PC-3 (cell line): ENCODE data around the gene PIK3CG. TPM values are rescaled to one million over a fixed set of nuclear protein-coding genes. Genes with fewer than 3 reads are reported as not detected.

Experiments used
- ATAC-seq: fragments of 200-7000 bp; cut with Tn5 transposase; 2 replicates; pipeline ENCODE4 v1.9.1; 2020; ENCODE audit warnings: mild to moderate bottlenecking, moderate library complexity
- BruUV-seq: library from RNA; stranded (reverse); fragments of 400-500 nt; replicated peaks from 2 replicates; lab custom pipeline; 2021; lab: Mats Ljungman, UMichigan
- CTCF ChIA-PET: fragments of 300-600 bp; sonication (Branson Sonifier 250); formaldehyde crosslinking; loops from one replicate; lab custom pipeline; 2022; ENCODE audit warnings: antibody characterized with exemption; lab: Charles Lee
- POLR2A ChIA-PET: fragments of 300-600 bp; sonication (Branson Sonifier 250); formaldehyde crosslinking; loops from one replicate; lab custom pipeline; 2022; ENCODE audit warnings: antibody characterized with exemption; ENCODE audit not compliant: unreplicated experiment; lab: Charles Lee
- DNase-seq: peaks from one replicate; pipeline ENCODE4 v3.0.0-alpha.2; 2015
- H2AFZ ChIP-seq: fragments of 300-600 bp; sonication (generic); 2 replicates; pipeline ENCODE4 v1.6.0; 2016; ENCODE audit warnings: antibody characterized with exemption, low read length
- H3F3A ChIP-seq: fragments of 300-600 bp; sonication (generic); one replicate; pipeline ENCODE4 v1.6.0; 2017; ENCODE audit warnings: antibody characterized with exemption, low read length, control low read depth, mild to moderate bottlenecking; ENCODE audit not compliant: unreplicated experiment
- H3K27ac ChIP-seq: fragments of 300-600 bp; sonication (generic); 2 replicates; pipeline ENCODE4 v1.5.1; 2016; ENCODE audit warnings: mild to moderate bottlenecking, low read length
- H3K27me3 ChIP-seq: fragments of 300-600 bp; sonication (generic); 2 replicates; pipeline ENCODE4 v1.6.1; 2016; ENCODE audit warnings: low read length, mixed read lengths
- H3K36me3 ChIP-seq: fragments of 300-600 bp; sonication (generic); 2 replicates; pipeline ENCODE4 v1.6.1; 2016; ENCODE audit warnings: low read depth, mixed run types, low read length, mixed read lengths
- H3K4me1 ChIP-seq: fragments of 300-600 bp; sonication (generic); 2 replicates; pipeline ENCODE4 v1.5.1; 2016; ENCODE audit warnings: low read length; ENCODE audit not compliant: insufficient read depth
- H3K4me2 ChIP-seq: fragments of 300-600 bp; sonication (generic); 2 replicates; pipeline ENCODE4 v1.6.0; 2016; ENCODE audit warnings: low read length
- H3K4me3 ChIP-seq: fragments of 300-600 bp; sonication (generic); 2 replicates; pipeline ENCODE4 v1.5.1; 2016; ENCODE audit warnings: mild to moderate bottlenecking, low read length, mixed read lengths
- H3K79me2 ChIP-seq: fragments of 300-600 bp; sonication (generic); 2 replicates; pipeline ENCODE4 v1.6.1; 2017; ENCODE audit warnings: low read length, mixed read lengths
- H3K9ac ChIP-seq: fragments of 300-600 bp; sonication (generic); 2 replicates; pipeline ENCODE4 v1.6.0; 2016; ENCODE audit warnings: mild to moderate bottlenecking, low read length
- H3K9me2 ChIP-seq: fragments of 300-600 bp; sonication (generic); replicated peaks from 2 replicates; pipeline ENCODE4 v1.6.1; 2016; ENCODE audit warnings: mixed run types, low read length, mixed read lengths
- H3K9me3 ChIP-seq: fragments of 300-600 bp; sonication (generic); 2 replicates; pipeline ENCODE4 v1.6.1; 2016; ENCODE audit warnings: low read length, mixed read lengths
- H4K20me1 ChIP-seq: fragments of 300-600 bp; sonication (generic); 2 replicates; pipeline ENCODE4 v1.6.1; 2016; ENCODE audit warnings: low read length, mixed read lengths
- EZH2 ChIP-seq: fragments of 300-600 bp; sonication (generic); IDR thresholded peaks from one replicate; pipeline ENCODE4 v1.6.1; 2017; ENCODE audit warnings: antibody characterized with exemption, mild to moderate bottlenecking, low read length; ENCODE audit not compliant: unreplicated experiment
- EZH2phosphoT487 ChIP-seq: fragments of 300-600 bp; sonication (generic); IDR thresholded peaks from 2 replicates; pipeline ENCODE4 v1.6.1; 2018; ENCODE audit warnings: mild to moderate bottlenecking, antibody characterized with exemption, low read length, borderline replicate concordance
- intact Hi-C: fragments of 100-400 bp; cut with micrococcal nuclease; formaldehyde crosslinking; loops from 2 replicates; pipeline ENCODE4 v1.9.0; 2023
- total RNA-seq: library from RNA; depleted of rRNA; stranded (reverse); fragments of >200 nt; gene quantifications from 2 replicates; pipeline ENCODE4 v1.2.3, GENCODE V29; 2014
- TF ChIP-seq, protein P1 (sequence below): fragments of 300-600 bp; sonication (generic); conservative IDR thresholded peaks from 2 replicates; pipeline ENCODE4 v1.5.1; 2017; ENCODE audit warnings: antibody characterized with exemption, low read depth, mild to moderate bottlenecking, low read length

Gene PIK3CG
- total RNA-seq, 1 experiment from 2014 or later: not detected

DNA sequence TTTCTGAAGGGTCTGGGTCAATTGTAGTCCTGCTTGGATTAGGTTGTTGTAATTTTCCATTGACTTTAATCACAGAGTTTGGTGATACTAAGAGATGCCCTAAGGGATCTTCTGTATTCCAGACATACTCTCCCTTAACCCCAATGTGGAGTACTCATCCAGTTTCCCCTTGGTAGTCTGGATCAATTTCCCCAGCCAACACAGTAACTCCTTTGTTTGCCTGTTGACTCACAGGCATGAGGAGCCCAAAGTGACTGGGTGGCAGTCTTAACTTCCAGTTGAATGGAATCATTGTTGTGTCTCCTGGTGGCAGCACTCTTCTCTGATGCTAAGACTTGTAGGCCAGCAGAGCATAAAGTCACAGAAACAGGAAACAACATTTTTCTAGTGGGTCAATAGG, 41.5 kb upstream of the PIK3CG start:
- H3K4me1 ChIP-seq: peaks cover 16% of the 10 kb centered on the region
- ChIA-PET POLR2A (no interaction called here), CTCF (no interaction called here)
- H3K27ac ChIP-seq: peak overlapping the region; percentile 85
- H3F3A ChIP-seq: no peaks in the 10 kb centered on the region
- H3K36me3 ChIP-seq: no peaks in the 10 kb centered on the region
- TF ChIP-seq EZH2phosphoT487: no peak
- TF ChIP-seq, protein P1, sequence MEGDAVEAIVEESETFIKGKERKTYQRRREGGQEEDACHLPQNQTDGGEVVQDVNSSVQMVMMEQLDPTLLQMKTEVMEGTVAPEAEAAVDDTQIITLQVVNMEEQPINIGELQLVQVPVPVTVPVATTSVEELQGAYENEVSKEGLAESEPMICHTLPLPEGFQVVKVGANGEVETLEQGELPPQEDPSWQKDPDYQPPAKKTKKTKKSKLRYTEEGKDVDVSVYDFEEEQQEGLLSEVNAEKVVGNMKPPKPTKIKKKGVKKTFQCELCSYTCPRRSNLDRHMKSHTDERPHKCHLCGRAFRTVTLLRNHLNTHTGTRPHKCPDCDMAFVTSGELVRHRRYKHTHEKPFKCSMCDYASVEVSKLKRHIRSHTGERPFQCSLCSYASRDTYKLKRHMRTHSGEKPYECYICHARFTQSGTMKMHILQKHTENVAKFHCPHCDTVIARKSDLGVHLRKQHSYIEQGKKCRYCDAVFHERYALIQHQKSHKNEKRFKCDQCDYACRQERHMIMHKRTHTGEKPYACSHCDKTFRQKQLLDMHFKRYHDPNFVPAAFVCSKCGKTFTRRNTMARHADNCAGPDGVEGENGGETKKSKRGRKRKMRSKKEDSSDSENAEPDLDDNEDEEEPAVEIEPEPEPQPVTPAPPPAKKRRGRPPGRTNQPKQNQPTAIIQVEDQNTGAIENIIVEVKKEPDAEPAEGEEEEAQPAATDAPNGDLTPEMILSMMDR: no peak
- no peak for TF ChIP-seq EZH2
- no peaks in the 10 kb centered on the region for H3K9me2 ChIP-seq
- no peak overlapping the region for H2AFZ ChIP-seq
- intact Hi-C loops: no loop called here
- DNase-seq: peak; percentile 75
- no TSS peak for BruUV-seq
- no peaks in the 10 kb centered on the region for H4K20me1 ChIP-seq
- no peak overlapping the region for H3K4me3 ChIP-seq
- peak overlapping the region; percentile 37; the same call in 1 of the 2 replicates for H3K9ac ChIP-seq
- peak; percentile 92 for ATAC-seq
- H3K27me3 ChIP-seq: no peaks in the 10 kb centered on the region
- no peaks in the 10 kb centered on the region for H3K79me2 ChIP-seq
- no peaks in the 10 kb centered on the region for H3K9me3 ChIP-seq
- no peak overlapping the region for H3K4me2 ChIP-seq

DNA sequence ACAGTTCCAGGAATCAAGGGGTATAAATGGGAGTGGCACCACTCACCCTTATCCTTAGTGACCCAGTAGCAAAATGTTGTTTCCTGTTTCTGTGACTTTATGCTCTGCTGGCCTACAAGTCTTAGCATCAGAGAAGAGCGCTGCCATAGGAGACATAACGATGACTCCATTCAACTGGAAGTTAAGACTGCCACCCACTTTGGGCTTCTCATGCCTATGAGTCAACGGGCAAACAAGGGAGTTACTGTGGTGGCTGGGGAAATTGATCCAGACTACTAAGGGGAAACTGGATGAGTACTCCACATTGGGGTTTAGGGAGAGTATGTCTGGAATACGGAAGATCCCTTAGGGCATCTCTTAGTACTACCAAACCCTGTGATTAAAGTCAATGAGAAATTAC, 40.6 kb upstream of the PIK3CG start:
- Histone ChIP-seq H3K27ac (peak overlapping the region; percentile 85), H4K20me1 (no peaks in the 10 kb centered on the region), H3K9ac (0 out of 2 replicates have a peak overlapping the region, but pooled peaks have one; percentile 37), H3K27me3 (no peaks in the 10 kb centered on the region), H3K4me3 (no peak overlapping the region), H3F3A (no peaks in the 10 kb centered on the region), H2AFZ (no peak overlapping the region), H3K9me2 (no peaks in the 10 kb centered on the region), H3K36me3 (no peaks in the 10 kb centered on the region), H3K4me1 (peaks cover 16% of the 10 kb centered on the region), H3K79me2 (no peaks in the 10 kb centered on the region), H3K4me2 (peak overlapping the region; percentile 14; the same call in 1 of the 2 replicates), H3K9me3 (no peaks in the 10 kb centered on the region)
- no TSS peak for BruUV-seq
- ChIA-PET POLR2A (no interaction called here), CTCF (no interaction called here)
- DNase-seq: peak; percentile 75
- intact Hi-C loops: no loop called here
- ATAC-seq: peak; percentile 63
- TF ChIP-seq EZH2: no peak
- no peak for TF ChIP-seq EZH2phosphoT487
- TF ChIP-seq, protein P1: no peak

DNA sequence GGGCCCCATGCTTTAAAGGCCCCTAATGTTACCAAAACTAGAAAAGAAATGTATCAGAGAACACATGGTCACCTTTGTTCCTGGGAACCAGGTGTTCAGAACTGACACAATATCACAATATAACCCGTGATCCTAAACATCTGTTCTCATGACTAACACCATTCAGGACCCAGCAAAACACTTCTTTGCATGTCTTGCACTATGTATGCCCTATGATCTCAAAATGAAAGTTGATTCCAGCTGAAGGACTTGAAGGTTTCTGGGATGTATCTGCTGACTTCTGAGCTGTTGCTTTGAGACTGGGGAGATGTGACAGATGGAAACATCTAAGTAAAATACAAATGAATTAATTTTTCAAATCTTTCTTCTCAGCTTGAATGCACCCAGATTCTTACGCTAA, 37.5 kb upstream of the PIK3CG start:
- H3K4me1 ChIP-seq: peaks cover 16% of the 10 kb centered on the region
- no peak overlapping the region for H3K4me2 ChIP-seq
- H3K9me2 ChIP-seq: no peaks in the 10 kb centered on the region
- H3K27ac ChIP-seq: no peak overlapping the region
- H3F3A ChIP-seq: no peaks in the 10 kb centered on the region
- CTCF ChIA-PET: no interaction called here
- no peaks in the 10 kb centered on the region for H3K79me2 ChIP-seq
- ATAC-seq (no peak), DNase-seq (no peak)
- no peak overlapping the region for H3K4me3 ChIP-seq
- POLR2A ChIA-PET: no interaction called here
- no peak overlapping the region for H2AFZ ChIP-seq
- no peak overlapping the region for H3K9ac ChIP-seq
- H3K36me3 ChIP-seq: no peaks in the 10 kb centered on the region
- H4K20me1 ChIP-seq: no peaks in the 10 kb centered on the region
- no peaks in the 10 kb centered on the region for H3K27me3 ChIP-seq
- H3K9me3 ChIP-seq: no peaks in the 10 kb centered on the region
- intact Hi-C loops: no loop called here
- BruUV-seq: no TSS peak
- TF ChIP-seq EZH2phosphoT487 (no peak), EZH2 (no peak)
- TF ChIP-seq, protein P1: no peak
